RPMI8226 (cell line): ENCODE data around the gene CPLANE2.
"Not testable (repeated sequence)": the region's sequence is repeated elsewhere in the genome, so short reads cannot be mapped to it uniquely, and the experiment has no call there.

Experiments used
- DNase-seq: peaks from one replicate; pipeline ENCODE4 v3.0.0-alpha.2; 2015

CPLANE2 gene

DNA sequence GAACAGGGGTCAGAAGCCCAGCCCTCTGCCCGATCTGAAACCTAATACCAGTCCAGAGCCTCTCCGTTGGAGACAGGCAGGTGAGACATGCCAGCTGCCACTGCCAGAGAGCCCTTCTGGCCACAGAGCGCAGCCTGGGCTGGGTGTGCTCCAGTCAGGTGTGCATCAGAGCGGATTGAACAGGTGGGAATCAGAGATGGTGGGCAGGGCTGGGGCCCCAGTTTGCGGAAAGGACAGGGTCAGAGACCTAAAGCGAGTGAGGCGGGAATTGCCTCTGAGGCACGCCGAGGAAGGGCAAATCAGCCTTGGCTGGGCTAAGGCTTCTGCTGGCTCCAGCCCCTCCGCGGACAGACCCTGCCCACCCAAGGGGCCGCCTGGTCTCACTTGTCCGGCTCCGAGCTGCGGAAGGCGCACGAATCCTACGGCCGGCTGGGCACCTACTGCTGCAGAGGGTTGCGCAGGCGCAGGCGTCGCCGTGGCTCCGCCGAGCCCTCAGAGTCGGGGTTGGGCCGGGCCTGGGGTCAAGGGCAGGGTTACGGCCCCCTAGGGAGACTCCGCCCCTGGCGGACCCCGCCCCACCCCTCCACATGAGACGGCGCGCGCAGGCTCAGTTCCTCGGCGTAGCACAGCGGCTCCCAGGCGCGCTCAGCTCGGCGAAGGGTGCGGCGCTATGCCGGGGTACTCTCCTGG is 10.3 kb downstream of the CPLANE2 start:
- DNase-seq: no peak

DNA sequence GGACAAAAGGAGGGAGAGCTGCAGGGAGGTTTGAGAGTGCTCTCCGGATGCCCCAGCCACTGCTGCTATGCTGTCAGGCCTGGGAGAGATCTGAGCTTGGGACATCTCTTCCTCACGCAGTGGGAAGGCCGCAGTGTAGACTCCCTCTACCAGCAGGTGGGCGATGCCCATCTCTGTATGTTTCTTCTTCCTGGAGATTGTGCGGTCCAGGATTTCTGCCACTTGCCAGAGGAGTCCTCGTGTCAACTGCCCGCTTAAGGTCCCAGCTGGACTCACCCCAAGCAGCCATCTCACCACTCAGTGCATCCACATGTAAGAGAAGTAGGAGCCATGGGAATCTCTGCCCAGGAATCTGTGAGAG is 10.9 kb downstream of the CPLANE2 start:
- no peak for DNase-seq

DNA sequence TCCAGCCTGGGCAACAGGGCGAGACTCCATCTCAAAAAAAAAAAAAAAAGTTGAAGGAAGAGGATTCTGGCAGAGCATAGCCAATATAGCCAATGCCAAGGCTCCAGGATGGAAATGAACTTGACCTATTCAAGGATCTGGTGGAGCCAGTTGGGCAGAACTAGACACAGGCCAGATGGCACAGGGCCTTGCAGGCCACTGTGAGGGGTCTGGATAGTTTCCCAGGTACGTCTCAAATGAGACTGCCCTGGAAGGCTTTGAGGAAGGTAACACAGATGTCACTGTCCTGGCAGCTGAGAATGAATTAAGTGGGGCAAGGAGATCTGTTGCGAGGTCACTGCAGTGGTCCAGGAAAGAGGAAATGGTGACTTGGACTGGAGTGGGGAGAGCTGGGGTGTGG is 12.5 kb downstream of the CPLANE2 start:
- no peak for DNase-seq

DNA sequence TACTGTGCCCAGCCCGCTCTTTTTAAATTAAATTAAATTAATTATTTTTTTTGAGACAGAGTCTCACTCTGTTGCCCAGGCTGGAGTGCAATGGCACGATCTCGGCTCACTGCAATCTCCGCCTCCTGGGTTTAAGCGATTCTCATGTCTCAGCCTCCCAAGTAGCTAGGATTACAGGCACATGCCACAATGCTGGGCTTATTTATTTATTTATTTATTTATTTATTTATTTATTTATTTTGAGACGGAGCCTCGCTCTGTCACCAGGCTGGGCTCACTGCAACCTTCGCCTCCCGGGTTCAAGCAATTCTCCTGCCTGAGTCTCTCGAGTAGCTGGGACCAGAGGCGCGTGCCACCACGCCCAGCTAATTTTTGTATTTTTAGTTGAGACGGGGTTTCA is 14.3 kb downstream of the CPLANE2 start:
- DNase-seq: not testable (repeated sequence)

DNA sequence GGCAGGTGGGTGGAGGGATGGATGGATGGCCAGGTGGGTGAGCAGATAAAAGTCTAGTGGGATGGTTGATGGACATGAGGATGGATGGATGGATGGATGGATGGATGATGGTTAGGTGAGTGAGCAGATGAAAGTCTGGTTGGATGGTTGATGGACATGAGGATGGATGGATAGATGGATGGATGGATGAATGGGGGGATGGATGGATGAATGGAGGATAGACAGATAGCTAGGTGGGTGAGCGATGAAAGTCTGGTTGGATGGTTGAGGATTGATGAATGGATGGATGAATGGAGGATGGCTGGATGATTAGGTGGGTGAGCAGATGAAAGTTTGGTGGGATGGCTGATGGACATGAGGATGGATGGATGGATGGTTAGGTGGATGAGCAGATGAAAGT is 15.5 kb downstream of the CPLANE2 start:
- DNase-seq: no peak

DNA sequence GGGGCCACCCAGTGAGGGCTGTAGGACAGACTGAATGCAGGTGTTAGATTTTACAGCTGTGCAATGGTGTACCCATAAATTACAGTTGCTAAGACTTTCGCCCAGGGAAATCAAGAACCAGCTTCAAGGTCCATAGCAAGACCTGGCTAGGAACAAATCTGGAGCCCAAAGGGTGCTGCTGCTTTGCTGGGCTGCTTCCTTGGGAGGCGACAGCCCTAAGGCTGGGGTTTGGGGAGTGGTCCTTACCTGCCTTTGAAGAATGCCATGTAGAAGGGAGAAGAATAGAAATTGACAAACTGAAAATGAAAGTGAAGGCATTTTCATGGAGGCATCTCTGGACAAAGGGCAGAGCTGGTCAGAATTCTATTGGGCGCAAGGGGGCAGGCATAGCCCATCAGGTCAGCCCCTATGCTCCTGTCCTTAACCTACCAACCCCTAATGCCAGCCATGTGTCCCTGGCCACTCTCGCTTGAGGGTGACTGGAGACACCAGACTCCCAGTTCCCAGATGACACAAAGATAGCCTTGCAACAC is 16.9 kb downstream of the CPLANE2 start:
- no peak for DNase-seq

DNA sequence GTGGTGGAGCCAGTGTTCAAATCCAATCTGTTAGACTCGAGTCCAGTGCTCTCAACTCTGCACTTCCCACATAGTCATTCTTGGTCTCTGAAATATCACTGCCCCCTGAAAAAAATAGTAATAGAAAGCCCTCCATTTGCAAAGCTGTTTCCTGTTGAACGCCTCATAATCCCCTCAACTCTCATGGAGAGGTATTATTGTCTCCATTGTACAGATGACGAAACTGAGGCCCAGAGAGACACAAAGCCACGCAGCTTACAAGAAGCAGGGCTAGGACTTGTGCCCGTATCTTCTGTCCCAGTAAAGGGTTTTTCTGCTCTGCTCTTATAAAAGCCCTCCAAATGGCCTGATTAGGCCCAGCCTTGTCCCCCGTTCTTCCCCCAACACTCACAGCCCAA is 18.3 kb downstream of the CPLANE2 start:
- no peak for DNase-seq

DNA sequence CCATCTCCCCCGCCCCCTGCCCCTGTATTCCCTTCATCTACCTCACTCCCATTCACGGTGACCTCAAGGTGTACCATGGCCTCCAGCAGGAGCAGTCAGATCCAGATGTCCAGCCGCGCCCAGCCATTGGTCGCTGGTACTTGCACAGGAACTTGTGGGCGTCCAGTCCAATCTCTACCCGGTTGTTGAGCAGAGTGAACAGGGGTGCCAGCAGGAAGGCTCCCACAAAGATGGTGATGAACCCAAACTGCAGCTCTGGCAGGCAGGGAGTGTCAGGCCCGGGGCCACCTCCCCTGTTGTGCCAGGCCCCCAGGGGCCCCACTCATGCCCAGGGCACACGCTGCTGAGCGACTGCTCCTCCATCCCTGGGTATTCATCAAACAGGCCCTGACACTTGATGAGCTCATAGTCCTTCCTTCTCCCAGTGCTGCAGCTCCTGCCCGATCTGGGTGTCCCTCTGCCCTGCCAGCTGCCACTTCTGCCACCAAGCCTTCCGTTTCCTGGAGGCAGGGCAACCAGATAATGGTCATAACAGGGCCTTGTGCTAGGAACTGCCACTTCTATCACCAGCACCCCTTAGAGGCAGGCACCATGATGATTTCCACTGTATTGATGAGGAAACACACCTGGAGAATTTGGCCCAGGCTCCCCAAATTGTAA is 18.8 kb downstream of the CPLANE2 start:
- no peak for DNase-seq

DNA sequence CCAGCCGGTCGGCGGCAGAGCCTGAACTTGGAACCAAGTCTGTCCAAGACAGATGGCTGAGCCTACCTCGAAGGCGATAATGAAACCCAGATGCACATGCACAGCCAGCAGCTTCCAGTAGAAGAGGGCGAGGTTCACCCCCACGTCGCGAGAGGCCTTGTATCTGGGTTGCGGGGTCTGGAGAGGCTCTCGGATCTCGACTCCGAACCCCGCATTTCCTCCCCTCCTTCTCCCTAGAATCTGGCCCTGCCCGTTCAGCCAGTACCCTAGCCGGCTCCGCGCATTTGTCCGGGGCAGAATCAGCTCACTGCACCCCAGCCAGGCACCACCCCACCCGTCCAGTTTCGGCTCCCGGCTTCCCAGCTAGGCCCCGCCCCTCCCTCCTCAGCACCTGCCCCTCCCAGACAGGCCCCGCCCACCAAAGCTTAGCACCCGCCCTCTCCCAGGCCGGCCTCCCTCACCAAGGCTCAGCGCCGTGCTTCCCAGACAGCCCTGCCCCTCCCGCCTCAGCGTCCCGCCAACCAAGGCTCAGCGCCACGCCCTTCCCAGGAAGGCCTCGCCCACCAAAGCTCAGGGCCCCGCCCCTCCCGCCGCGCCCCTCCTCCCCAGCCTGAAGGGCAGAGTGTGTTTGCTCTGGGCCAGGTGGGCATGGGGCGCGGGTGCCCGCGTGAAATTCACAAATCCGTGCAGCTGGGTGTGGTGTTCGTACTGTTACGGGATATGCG is 19.8 kb downstream of the CPLANE2 start:
- peak; percentile 99 for DNase-seq

DNA sequence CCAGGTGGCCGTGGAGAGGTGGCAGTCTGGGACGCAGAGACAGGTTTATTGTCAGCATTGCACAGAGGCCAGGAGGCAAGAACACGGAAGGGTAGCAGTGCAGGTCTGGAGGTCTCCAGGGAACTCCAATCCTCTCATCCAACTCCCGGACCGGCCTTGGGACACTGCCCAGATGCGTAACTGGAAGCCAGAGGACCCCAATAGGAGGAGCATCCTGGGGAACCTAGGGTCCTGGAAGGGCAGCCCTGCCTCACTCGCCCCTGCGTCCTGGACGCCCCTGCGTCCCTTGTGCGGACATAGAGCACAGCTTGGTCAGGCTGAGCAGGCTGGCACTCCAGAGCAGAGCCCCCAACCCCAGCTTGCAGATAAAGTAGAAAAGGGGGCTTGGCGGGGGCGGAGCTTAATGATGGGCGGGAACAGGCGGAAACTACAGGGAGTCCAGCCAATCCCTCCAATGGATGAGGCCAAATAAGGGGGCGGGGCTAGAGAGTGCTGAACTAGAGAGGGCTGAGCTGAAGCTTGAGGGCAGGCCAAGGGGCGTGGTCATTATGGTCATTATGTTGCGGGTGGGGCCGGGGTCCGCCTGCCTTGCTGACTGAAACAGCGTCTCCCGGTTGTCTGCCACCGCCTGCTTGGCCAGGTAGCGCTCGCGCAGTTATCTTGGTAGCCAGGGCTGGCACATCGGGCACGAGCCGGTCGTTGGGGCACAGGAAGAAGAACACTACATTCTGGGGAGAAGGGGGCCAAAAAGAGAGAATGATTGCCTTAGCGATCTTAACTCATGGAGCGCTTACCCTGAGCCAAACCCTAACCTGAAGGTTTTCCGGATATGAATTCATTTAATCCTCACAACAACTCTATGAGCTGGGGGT is 20.9 kb downstream of the CPLANE2 start:
- DNase-seq: peak; percentile 92

DNA sequence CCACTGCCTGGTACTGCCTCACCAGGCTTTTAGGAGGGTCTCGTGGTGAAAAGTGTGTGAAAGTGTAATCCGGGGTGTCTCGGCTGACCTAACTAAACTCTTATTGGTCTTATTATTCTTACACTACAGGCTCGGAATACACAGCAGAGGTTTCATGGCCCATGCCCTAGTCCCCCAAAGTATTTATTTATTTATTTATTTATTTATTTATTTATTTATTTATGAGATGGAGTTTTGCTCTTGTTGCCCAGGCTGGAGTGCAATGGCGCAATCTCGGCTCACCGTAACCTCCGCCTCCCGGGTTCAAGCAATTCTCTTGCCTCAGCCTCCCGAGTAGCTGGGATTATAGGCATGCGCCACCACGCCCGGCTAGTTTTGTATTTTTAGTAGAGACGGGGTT is 21.7 kb downstream of the CPLANE2 start:
- not testable (repeated sequence) for DNase-seq

DNA sequence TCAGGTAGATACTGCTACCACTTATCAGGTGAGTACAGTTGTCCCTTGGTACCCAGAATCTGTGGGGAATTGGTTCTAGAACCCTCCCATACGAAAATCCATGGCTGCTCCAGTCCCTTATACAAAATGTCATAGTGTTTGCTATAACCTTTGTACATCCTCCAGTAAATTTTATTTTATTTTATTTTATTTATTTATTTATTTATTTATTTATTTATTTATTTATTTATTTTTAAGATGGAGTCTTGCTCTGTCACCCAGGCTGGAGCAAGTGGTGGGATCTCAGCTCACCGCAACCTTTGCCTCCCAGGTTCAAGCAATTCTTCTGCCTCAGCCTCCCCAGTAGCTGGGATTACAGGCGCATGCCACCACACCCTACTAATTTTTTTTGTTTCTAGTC is 23.4 kb downstream of the CPLANE2 start:
- DNase-seq: not testable (repeated sequence)

DNA sequence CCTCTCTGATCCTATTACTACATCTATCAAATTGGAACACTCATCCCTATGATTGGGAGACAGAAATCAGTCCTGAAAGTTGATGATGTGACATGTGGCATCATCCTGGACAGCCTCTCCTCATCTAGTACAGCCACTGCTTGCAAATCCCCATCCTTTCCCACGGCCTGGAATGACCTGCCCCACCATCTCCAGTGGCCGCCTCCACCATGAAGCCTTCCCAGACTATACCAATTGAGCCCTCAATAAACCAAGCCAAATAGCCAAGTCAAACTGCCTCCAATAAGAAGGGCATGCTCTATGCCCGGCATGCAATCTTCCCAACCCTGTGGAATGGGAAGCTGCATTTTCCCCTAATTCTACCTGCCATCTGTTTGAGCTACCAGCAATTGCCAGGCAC is 24.0 kb downstream of the CPLANE2 start:
- no peak for DNase-seq

DNA sequence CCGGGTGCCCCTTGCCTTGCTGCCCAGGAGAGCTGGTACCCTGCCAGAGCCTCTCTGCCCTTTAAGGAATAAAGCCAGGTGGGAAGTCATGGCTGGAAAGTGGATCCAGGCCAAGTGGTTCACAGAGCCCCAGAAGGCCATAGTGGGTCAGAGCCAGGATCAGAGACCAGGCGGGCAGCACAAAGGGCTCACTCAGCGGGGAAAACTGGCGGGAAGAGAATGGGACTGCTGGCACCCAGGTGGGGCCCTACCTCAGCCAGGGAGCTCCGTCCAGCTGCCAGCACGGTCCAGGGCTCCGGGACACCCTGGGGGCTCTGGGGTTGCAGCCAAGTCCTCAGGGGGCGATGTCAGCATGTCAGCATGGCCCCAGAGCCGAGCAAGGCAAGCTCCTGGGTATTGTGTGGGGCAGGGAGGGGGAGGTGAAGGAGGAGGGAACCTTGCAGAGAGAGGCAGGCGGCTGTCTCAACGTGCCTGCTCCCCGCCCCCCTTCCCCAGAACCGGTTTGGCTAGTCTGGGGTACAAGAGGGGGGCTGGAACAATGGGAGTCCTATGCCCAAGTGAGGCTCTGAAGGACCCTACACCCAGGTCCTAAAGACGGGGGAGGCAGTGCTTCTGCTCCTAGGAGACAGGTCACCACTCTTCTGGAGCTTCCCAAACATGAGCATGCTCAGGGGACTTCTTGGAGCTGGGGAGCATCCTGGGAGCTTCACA is 24.6 kb downstream of the CPLANE2 start, which contains the start of gene ARHGEF19:
Gene ARHGEF19 (minus strand): TSS at position 402 of the 711 bp plus-strand sequence. CDS start 3,598 bp downstream, outside the sequence.
- no peak for DNase-seq

DNA sequence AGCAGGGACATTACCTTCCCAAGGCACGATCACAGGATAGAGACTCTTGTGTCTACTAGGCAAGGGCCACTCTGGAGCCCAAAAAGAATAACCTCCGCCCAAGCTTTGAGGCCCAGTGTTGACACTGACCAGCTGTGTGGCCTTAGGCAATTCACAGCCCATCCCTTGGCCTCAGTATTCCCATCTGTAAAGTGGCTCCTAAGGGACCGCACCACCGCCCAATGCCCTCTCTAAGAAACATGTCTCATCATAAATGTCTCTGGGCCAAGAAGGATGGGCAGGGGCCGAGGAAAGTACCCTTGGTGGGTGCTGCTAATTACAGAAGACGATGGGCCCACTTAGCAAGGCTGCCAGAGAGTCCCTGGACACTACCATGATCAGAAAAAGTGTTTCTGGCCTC is 25.2 kb downstream of the CPLANE2 start:
- no peak for DNase-seq

DNA sequence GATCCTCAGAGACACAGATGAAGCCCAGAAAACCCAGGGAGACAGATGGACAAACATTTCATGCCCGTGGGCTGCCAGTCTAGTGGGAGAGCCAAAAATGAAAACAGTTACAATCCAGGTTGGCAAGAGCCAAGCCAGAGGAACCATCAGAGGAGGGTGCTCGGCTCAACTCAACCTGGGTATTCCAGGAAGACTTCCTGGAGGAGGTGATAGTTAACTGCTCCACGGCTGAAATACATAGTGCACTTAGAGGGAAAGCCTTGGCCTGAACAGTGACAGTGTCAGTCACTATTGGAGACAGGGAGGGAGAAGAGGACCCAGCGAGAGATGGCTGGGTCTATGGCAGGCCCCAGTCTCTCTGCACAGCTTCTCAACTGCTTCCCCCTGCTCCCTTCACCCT is 26.4 kb downstream of the CPLANE2 start:
- DNase-seq: no peak

DNA sequence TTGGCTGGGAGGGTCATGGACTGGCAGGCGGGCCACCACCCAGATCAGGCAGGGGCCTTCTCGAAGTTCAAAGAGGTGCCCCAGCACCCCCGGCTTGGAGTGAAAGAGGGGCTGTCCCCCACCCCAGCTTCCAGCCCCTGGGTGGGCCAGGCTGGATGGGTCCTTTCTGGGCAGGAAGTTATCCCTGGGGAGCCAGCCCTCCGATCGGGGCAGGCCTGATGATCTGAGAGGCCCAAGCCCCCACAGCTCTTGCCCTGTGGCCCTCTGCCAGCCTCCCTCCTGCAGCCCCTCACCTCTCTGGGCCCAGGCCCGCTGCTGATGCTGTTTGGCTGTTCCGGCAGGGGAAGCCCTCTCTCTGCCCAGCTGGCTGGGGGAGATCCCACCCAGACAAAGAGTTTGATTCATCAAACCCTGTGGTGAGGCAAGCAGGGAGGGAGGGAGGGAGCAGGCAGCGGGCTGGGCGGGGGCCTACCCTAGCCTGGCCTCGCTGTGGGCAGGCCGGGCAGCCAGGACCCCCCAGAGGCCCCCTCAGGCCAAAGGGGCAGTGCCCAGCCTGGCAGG is 27.1 kb downstream of the CPLANE2 start:
- DNase-seq: no peak

DNA sequence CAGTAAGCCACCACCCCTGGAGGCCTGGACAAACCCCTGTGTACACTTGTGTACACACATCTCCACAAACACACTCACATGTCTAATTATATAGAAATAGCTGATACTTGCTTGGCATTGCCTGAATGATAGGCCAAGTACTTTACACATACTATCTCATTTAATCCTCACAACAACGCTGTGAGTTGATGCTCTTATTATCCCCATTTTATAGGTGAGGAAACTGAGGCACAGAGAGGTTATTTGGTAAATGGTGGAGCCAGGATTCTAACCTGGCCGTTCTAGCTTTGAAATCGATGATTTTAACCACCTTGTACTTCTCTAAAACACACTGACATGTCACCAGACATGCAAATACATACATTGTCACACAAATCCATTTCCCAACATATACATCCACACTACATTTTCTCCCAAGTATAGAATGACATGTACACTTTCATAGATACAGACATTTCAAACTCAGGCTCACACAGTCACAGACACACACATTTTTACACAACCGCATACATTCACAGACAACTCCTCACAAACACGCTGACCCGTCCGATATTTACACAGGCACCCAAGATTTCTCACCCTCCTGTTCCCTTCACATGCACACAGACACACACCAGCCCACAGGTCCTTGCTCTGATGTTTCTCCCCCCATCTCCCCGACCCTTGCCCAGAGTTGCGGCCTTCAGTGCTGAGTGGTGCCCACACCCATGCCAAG is 27.7 kb downstream of the CPLANE2 start:
- DNase-seq: no peak

DNA sequence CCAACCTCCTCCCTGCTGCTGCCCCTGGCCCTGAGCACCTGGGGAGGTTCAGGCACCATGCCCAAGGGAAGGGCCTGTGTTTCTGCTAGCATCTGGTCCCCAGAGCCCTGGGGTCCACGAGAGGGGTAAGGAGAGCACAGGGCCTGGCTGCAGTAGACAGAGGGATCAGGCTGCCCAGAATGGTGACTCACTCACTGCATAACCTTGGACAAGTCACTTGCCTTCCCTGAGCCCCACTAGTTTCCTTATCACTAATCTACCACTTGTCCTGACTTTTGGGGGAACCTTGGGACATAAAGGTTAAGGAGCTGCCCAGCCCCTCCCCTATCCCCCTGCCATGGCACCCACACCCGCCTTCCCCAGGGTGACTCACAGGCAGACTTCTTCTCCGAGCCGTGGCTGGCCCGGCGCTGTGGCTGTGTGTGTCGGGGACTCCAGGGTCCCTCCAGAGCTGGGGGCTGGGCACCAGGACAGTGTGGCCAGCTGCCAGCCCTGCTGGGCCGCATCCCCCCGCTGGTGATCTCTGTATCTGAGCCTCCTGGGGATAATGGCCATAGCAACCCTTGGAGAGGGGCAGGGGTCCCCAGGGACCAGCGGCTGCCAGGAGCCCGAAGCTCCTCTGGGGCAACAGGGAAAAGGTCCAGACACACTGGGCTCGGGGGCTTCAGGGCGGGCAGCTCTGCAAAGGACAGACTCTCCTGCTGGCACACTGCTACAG is 28.6 kb downstream of the CPLANE2 start:
- DNase-seq: no peak
